HG03039 (cell line): Measurements from ENCODE around the gene CD3G.
"Not testable (repeated sequence)": the region's sequence is repeated elsewhere in the genome, so short reads cannot be mapped to it uniquely, and the experiment has no call there.

Experiments
- ATAC-seq: cut with Tn5 transposase; IDR thresholded peaks from one replicate; pipeline ENCODE4 v1.9.1; 2021; ENCODE audit warnings: mild to moderate bottlenecking, moderate library complexity; ENCODE audit not compliant: unreplicated experiment

CD3G gene

DNA sequence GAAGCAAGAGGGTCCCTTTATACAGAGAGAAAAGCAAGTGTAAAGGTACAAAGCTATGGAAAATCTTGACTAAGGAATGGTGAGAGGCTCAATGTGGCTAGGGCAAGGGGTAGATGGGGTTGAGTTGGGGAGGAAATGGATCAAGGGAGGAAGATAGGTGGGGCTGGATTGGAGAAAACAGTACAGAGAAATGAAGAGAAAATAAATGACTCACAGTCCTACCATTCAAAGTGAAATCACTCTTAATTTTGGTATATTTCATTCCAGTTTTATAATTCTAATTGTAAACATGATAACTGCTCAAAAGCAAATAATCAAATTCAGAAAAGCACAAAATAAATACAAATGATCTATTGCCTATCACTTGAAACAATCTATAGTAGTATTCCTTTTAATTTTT, 31.8 kb downstream of the CD3G start:
- ATAC-seq: no peak

DNA sequence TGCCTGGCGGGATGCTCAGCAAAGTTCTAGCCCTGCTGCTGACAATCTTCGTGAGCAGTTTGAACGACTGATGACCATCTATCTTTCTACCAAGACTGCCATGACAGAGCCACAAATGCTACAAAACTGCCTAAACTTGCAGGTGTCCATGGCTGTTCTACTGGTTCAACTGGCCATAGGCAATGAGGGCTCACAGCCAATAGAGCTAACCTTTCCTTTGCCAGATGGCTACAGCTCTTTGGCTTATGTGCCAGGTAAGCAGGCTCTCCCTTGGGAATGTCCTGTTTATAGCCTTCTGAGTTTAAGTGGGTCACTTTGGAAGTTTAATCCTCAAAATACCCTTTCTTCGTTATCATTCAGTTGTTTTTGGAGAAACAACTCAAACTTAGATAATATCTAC, 35.4 kb downstream of the CD3G start:
- no peak for ATAC-seq

DNA sequence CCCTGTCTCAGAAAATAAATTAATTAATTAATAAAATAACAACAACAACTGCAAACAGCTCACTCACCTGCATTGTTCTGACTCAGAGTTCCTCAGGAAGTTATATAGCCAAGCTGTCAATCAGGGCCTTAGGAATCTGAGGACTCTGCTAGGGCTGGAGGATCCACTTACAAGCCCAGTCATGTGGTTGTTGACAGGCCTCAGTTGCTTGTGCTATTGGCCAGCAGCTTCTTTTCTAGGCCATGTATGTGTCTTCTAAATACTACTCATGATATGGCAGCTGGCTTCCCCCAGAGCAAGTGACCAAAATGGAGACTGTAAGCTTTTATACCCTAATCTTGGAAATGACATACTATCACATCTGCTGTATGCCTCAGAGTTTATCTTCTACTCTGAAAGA, 36.4 kb downstream of the CD3G start:
- ATAC-seq: no peak

DNA sequence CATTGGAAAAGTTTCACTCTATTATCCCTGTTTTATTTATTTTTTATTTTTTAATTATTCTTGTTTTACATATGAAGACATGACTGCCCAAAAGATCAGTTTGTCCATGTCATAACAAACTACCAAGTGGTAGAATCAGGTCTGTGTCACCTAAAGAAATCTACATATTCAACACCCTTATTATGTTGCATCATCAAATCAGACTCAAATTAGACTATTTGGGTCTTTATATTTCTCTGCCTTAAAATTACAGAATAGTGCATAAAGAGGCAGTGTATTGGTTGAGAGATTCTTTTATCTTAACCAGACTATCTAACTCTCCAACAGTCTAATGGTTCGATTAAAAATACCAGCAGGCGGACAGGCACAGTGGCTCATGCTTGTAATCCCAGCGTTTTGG, 38.8 kb downstream of the CD3G start:
- no peak for ATAC-seq

DNA sequence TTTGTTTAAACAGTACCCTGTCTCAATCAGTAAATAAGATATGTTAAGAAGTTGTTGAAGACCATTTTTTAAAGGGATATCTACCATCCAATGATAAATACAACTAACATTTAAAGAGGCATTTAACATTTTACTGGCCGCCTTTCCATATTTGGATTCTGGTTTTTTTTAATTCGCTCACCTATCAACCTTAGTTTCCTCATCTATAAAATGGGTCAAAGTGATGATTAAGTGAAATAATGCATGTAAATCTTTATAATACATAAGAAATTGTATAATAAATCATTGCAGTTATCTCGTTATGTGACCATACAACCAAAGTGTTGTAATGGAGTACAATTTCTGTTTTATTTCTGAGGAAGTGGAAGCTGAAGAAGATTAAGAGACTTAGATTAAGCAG, 39.5 kb downstream of the CD3G start:
- no peak for ATAC-seq

DNA sequence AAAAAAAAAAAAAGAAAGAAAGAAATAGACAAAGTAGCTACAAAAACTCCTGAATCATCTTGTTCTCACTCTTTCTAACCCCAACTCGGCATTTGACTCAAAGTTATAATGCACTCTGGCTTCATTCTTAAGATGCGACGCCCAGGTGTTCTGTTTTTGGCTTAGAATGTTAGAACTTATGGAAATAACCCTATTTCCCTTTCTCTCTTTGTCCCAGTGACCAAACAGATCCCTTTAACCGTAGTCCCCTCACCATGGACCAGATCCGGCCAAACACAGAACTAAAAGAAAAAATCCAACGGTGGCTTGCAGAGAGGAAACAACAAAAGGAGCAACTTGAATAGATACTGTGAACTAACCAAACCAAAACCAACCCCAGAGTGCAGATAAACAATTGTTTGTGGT, 52.0 kb downstream of the CD3G start:
- no peak for ATAC-seq

DNA sequence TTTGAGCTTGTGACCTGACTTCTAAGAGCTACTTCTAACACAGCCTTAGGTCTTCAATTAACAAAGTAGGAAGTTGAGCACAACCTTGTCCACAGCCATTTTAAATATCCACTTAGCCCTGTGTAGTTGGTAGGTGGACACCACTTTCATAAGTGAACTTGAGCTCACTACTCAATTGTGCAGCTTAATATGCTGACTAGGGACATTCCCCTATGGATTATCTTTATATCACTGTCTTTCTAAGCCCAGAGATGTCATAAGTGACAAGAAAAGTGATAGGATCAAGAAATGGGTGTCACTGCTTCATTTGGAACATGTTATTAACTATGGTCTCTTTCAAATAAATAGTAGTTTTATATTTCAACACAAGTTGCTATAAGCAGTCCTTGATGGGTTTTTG, 53.3 kb downstream of the CD3G start:
- ATAC-seq: no peak

DNA sequence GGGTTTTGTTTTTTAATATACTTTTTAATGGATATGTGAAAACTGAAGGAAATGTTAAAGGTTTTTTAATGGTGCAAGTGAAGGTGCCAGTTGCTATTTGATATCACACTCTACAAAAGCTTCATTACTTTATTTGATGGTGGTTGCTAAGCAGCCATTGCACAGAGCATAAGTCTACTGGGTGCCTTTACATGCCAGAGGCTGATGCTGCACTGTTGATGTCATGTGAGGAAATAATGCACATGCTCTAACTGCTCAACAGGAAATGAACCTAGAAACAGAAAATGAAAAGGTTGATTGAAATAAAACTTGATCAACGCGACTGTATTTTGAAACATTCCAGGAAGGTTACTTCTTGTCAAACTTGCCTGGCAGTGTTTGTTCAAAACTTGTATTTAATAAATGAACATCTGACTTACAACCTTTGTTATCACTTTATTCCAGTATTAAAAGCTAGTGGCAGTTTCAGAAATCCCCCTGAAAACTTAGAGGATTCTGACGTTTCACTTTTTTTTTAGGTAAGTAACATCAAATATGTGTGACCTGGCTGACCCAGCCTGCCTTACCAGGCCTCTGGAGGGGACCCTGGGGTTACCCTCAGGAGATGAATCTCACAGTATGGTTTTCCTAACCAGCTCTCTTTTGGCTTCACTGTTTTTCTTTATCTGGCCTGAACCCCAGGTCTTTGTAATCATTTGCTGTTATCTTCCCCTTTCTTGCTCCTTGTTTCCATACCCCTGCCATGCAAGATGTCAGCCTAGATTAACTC, 54.8 kb downstream of the CD3G start:
- ATAC-seq: no peak

DNA sequence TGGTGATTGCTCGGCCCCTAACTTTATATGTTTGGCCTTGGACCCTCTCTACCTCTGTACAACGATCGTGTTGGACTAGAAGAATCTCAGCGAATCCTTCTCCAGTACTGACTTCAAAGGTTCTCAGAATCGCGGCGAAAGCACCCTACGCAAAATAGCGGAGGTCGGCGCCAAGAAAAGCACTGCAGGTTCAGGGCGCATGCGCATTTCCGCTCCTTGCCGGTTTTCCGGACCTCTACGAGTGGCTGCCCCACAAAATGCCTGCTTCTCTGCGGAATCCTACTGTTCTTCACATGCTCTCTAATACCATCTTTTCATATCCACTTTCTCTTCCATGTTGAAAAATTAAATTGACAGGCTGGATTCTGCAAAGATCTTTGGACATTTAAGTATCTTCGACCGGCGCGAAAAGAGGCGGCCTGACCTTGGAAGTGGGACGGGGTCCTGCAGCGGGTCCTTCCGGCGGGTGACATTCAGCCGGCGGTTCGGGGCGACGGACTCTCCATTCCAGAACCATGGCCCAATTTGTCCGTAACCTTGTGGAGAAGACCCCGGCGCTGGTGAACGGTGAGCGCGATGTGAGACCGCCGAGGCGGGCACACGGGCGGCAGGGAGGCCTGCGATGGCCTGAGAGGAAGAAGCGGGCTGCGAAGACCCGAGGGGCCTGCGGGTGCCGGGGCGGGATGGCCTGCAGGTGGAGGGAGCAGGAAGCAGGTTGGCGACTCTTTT, 57.2 kb downstream of the CD3G start, which contains the start of gene ATP5MG:
Gene ATP5MG (plus strand): TSS at position 456 of the 729 bp plus-strand sequence. CDS start 60 bp downstream, at position 516.
- no peak for ATAC-seq

DNA sequence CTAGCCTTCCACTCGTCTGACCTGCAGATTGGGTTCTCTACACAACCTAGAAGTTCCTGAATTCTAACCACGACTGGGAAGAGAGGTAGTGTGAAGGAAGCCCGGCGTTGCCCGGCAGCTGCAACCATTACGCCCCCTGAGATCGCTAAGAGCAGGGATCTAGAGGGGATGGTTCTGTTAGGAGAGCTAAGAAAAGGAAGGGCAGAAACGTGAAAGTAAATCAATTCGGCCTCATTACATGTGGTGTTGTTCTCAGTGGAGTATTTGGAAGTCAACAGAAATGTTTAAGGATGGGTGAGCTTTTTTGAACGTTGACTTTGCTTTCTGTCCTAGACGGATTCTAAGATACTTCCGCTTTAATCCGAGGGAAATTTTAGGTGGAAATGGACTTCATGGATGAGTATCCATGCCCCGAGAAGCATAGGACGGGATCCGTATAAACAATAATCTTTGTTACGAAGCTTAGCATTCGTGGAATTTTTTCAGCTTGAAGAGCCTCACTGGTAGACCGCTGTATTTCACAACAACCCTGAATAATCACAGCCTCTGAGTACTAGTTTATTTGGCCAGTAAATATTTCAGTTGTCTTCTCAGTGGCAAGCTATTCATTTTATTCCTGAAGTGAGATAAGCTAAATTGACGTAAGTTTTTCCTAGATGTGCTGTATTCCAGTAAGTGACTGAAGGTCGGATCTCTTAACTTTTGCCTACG, 57.9 kb downstream of the CD3G start:
- ATAC-seq: no peak

DNA sequence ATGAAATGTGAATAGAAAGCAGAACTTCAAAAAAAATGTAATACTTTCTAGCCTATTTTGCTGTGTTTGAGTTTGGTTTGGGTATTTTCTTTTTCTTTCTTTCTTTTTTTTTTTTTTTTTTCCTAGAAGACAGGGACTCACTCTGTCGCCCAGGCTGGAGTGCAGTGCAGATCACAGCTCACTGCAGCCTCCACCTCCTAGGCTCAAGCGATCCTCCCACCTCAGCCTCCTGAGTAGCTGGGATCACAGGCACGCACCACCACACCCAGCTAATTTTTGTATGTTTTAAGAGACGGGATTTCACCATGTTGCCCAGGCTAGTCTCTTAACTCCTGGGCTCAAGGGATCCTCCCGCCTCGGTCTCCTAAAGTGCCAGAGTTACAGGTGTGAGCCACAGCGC, 58.5 kb downstream of the CD3G start:
- not testable (repeated sequence) for ATAC-seq
